GM23248 (cell line): Measurements from ENCODE around the gene BCAS1. TPM values are rescaled to one million over a fixed set of nuclear protein-coding genes. Genes with fewer than 3 reads are reported as not detected.

Source experiments
- DNase-seq: peaks from one replicate; pipeline ENCODE4 v3.0.0-alpha.2; 2015
- H2AFZ ChIP-seq: fragments of 200-600 bp; sonication (generic); 2 replicates; pipeline ENCODE4 v1.6.1; 2016; ENCODE audit warnings: antibody characterized with exemption
- H3F3A ChIP-seq: fragments of 200-600 bp; sonication (generic); 2 replicates; pipeline ENCODE4 v1.6.1; 2016; ENCODE audit warnings: mild to moderate bottlenecking, antibody characterized with exemption, mixed run types; ENCODE audit not compliant: insufficient read depth
- H3K27ac ChIP-seq: fragments of 200-600 bp; sonication (generic); 2 replicates; pipeline ENCODE4 v1.5.1; 2016; ENCODE audit warnings: mild to moderate bottlenecking
- H3K27me3 ChIP-seq: fragments of 200-600 bp; sonication (generic); replicated peaks from 2 replicates; pipeline ENCODE4 v1.6.1; 2016; ENCODE audit warnings: mild to moderate bottlenecking; ENCODE audit not compliant: insufficient read depth
- H3K36me3 ChIP-seq: fragments of 200-600 bp; sonication (generic); 2 replicates; pipeline ENCODE4 v1.6.1; 2016; ENCODE audit warnings: low read depth, mild to moderate bottlenecking
- H3K4me1 ChIP-seq: fragments of 200-600 bp; sonication (generic); 2 replicates; pipeline ENCODE4 v1.6.1; 2016; ENCODE audit warnings: mild to moderate bottlenecking; ENCODE audit not compliant: insufficient read depth
- H3K4me2 ChIP-seq: fragments of 200-600 bp; sonication (generic); one replicate; pipeline ENCODE4 v1.6.1; 2016; ENCODE audit warnings: mild to moderate bottlenecking; ENCODE audit not compliant: unreplicated experiment
- H3K4me3 ChIP-seq: fragments of 200-600 bp; sonication (generic); 2 replicates; pipeline ENCODE4 v1.5.1; 2016; ENCODE audit warnings: mild to moderate bottlenecking
- H3K79me2 ChIP-seq: fragments of 200-600 bp; sonication (generic); 2 replicates; pipeline ENCODE4 v1.6.1; 2016; ENCODE audit warnings: mild to moderate bottlenecking; ENCODE audit not compliant: insufficient read depth
- H3K9ac ChIP-seq: fragments of 200-600 bp; sonication (generic); 2 replicates; pipeline ENCODE4 v1.6.1; 2016; ENCODE audit warnings: mild to moderate bottlenecking
- H3K9me2 ChIP-seq: fragments of 200-600 bp; sonication (generic); 2 replicates; pipeline ENCODE4 v1.6.1; 2016; ENCODE audit warnings: mixed run types, mild to moderate bottlenecking, moderate library complexity; ENCODE audit not compliant: insufficient read depth
- H3K9me3 ChIP-seq: fragments of 200-600 bp; sonication (generic); one replicate; pipeline ENCODE4 v1.6.1; 2017; ENCODE audit warnings: low read depth
- H4K20me1 ChIP-seq: fragments of 200-600 bp; sonication (generic); 2 replicates; pipeline ENCODE4 v1.6.0; 2016; ENCODE audit not compliant: insufficient read depth
- EZH2 ChIP-seq: fragments of 200-600 bp; sonication (generic); IDR thresholded peaks from 2 replicates; pipeline ENCODE4 v1.6.1; 2018; ENCODE audit warnings: antibody characterized with exemption, mild to moderate bottlenecking; ENCODE audit not compliant: insufficient read depth, poor library complexity, severe bottlenecking
- EZH2phosphoT487 ChIP-seq: fragments of 200-600 bp; sonication (generic); IDR thresholded peaks from 2 replicates; pipeline ENCODE4 v1.6.1; 2018; ENCODE audit warnings: antibody characterized with exemption, moderate library complexity, mild to moderate bottlenecking, low read depth; ENCODE audit not compliant: insufficient read depth
- WGBS, 2 experiments: methylation state at CpG; one replicate each; pipeline ENCODE4 v1.1.6; 2015 to 2017; ENCODE audit warnings: low lambda C conversion rate in 2 of 2, low coverage in 1 of 2; ENCODE audit errors: missing lambda C conversion rate in 2 of 2; 5-methylcytosine and 5-hydroxymethylcytosine counted together
- in situ Hi-C: fragments of 300-500 bp; cut with MboI; formaldehyde crosslinking; loops from 2 replicates; pipeline ENCODE4 v1.15.0; 2020
- polyA plus RNA-seq: library from polyadenylated mRNA; unstranded; fragments of >200 nt; fragmentation: Nextera tagmentation; extraction: Ambion mirVana; gene quantifications from 2 replicates; pipeline ENCODE4 v1.2.1, GENCODE V29; 2016
- total RNA-seq: library from RNA; depleted of rRNA; stranded (reverse); fragments of >200 nt; shearing (Covaris generic); gene quantifications from 2 replicates; pipeline ENCODE4 v1.2.3, GENCODE V29; 2014

BCAS1 gene
- total and polyA plus RNA-seq, 2 experiments from 2014 or later = 0.41 TPM; not detected in 1

DNA sequence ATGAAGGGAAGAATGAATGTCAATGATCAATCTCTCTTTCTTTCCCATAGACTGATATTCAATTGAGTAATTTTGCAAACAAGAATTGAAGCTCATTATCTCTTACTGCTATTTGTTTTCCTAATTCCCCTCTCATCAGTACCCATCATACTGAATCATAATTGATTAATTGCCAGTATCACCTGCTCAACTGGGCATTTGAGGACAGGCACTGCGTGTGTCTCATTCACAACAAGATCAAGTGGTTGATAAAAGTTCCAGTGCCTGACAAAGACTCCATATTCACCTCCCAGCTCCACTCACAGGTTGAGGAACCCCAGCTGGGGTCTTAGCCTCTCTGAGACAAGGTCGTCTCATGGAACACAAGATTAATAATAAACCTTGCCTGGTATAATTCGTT lies 67.7 kb downstream of the BCAS1 start:
- Histone ChIP-seq H2AFZ (no peak overlapping the region), H3K9ac (no peak overlapping the region), H3K79me2 (no peaks in the 10 kb centered on the region), H3K27ac (no peak overlapping the region), H3K4me1 (no peaks in the 10 kb centered on the region), H4K20me1 (no peaks in the 10 kb centered on the region), H3K4me2 (no peak overlapping the region), H3K9me3 (no peaks in the 10 kb centered on the region), H3F3A (no peaks in the 10 kb centered on the region), H3K4me3 (no peak overlapping the region), H3K27me3 (no peaks in the 10 kb centered on the region), H3K36me3 (no peaks in the 10 kb centered on the region), H3K9me2 (no peaks in the 10 kb centered on the region)
- DNase-seq = no peak
- TF ChIP-seq EZH2 = no peak
- no peak for TF ChIP-seq EZH2phosphoT487
- in situ Hi-C loops = no loop called here
- 63 to 68% methylated on average over 3 of the region's 3 CpGs for WGBS, 2 experiments

DNA sequence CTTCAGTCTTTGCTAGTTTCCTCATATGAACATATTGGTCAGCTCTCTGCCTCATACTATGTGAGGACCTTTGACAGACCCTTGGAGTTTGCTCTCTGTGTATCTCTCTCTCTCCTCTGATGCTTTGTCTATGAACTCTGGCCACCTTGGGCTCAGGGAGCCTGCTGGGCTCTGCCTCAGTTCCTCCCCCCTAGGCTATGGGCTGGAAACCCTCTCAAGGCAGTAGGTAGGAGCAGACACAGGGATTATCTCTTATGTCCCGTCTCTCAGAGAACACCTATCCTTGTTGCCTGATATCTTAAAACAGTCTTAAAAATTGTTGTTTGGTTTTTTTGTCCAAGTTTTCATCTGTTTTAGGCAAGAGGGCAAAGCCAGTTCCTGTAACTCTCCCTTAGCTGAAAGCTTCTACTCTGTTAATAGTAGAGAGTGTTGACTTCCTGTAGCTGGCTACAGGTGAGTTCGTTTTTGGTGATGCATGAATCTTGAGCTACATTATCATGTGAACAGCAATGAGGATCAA lies 68.3 kb downstream of the BCAS1 start:
- Histone ChIP-seq H3K9me3 (no peaks in the 10 kb centered on the region), H3K4me2 (no peak overlapping the region), H3K4me3 (no peak overlapping the region), H2AFZ (no peak overlapping the region), H3F3A (no peaks in the 10 kb centered on the region), H3K36me3 (no peaks in the 10 kb centered on the region), H3K9me2 (no peaks in the 10 kb centered on the region), H3K27ac (no peak overlapping the region), H3K9ac (no peak overlapping the region), H3K27me3 (no peaks in the 10 kb centered on the region), H3K79me2 (no peaks in the 10 kb centered on the region), H3K4me1 (no peaks in the 10 kb centered on the region), H4K20me1 (no peaks in the 10 kb centered on the region)
- WGBS, 2 experiments = 59 to 71% methylated on average over 2 of the region's 2 CpGs
- TF ChIP-seq EZH2phosphoT487 (no peak), EZH2 (no peak)
- DNase-seq = no peak
- in situ Hi-C loops = no loop called here

DNA sequence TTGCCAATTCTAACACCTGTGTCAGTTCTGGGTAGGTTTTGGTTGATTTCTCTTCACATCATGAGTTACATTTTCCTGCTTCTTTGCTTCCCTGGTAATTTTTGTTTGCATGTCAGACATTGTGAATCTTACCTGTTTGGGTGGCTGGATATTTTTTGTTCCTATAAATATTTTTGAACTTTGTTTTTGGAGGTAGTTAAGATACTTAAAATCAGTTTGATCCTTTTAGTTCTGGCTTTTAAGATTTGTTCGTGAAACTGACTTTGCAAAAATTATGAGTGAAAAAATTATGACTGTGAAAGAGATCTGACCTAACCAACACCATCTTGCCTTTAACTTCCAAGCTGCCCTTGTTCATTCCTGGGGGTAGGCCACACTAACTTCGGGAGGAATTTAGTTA lies 69.5 kb downstream of the BCAS1 start:
- no peaks in the 10 kb centered on the region for H3K27me3 ChIP-seq
- H3K9ac ChIP-seq = no peak overlapping the region
- H4K20me1 ChIP-seq = no peaks in the 10 kb centered on the region
- H3K79me2 ChIP-seq = no peaks in the 10 kb centered on the region
- no peaks in the 10 kb centered on the region for H3K4me1 ChIP-seq
- no peak overlapping the region for H3K4me2 ChIP-seq
- no peak for TF ChIP-seq EZH2phosphoT487
- TF ChIP-seq EZH2 = no peak
- no peak overlapping the region for H2AFZ ChIP-seq
- no peak overlapping the region for H3K27ac ChIP-seq
- H3K9me3 ChIP-seq = no peaks in the 10 kb centered on the region
- H3K36me3 ChIP-seq = no peaks in the 10 kb centered on the region
- in situ Hi-C loops = no loop called here
- no peaks in the 10 kb centered on the region for H3K9me2 ChIP-seq
- H3K4me3 ChIP-seq = no peak overlapping the region
- DNase-seq = no peak
- 28 to 33% methylated on average over 2 of the region's 2 CpGs for WGBS, 2 experiments
- no peaks in the 10 kb centered on the region for H3F3A ChIP-seq

DNA sequence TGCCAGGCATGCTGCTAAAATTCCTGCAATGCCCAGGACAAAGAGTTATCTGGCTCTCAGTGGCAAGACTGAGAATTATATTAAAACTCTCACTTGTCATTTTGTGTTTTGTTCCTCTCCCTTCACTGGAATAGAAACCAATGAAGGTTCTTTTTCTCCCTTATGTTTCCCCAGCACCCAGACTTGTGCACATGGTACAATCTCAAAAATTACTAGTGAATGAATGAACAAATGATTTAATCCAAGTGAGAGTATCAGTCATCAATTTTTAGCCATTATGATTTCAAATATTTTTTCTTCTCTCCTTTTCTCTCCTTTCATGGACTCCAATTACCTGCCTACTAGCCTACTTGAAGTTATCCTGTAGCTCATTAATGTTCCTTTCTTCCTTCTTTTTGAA lies 70.1 kb downstream of the BCAS1 start:
- Histone ChIP-seq H3K79me2 (no peaks in the 10 kb centered on the region), H3K9me2 (no peaks in the 10 kb centered on the region), H3K4me2 (no peak overlapping the region), H3K4me3 (no peak overlapping the region), H3F3A (no peaks in the 10 kb centered on the region), H3K4me1 (no peaks in the 10 kb centered on the region), H2AFZ (no peak overlapping the region), H3K27me3 (no peaks in the 10 kb centered on the region), H3K9me3 (no peaks in the 10 kb centered on the region), H3K9ac (no peak overlapping the region), H4K20me1 (no peaks in the 10 kb centered on the region), H3K27ac (no peak overlapping the region), H3K36me3 (no peaks in the 10 kb centered on the region)
- in situ Hi-C loops = no loop called here
- no peak for TF ChIP-seq EZH2phosphoT487
- TF ChIP-seq EZH2 = no peak
- no peak for DNase-seq

DNA sequence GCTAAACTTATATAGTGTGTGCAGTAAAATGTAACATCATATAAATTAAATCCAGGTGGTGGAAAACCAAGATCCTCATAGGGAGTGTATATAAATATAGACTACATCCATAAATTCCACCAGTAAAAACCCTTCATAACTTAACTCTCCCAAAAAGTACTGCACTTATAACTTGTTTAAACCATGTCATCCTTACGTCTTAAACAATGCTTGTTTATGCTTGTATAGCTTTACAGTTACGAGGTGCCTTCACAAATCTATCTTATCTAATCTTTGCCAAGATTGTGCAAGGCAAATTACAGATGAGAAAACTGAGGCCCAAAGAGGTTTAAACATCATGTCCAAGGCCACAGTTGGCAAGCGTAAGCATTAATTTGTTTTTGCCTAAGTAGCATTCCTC lies 71.3 kb downstream of the BCAS1 start:
- H3K9me2 ChIP-seq = no peaks in the 10 kb centered on the region
- H3K4me1 ChIP-seq = no peaks in the 10 kb centered on the region
- no peak overlapping the region for H2AFZ ChIP-seq
- no peaks in the 10 kb centered on the region for H3K79me2 ChIP-seq
- H3K27ac ChIP-seq = no peak overlapping the region
- H3K9ac ChIP-seq = no peak overlapping the region
- no peaks in the 10 kb centered on the region for H3K27me3 ChIP-seq
- no peak for DNase-seq
- H3K9me3 ChIP-seq = no peaks in the 10 kb centered on the region
- 84 to 85% methylated on average over 3 of the region's 3 CpGs for WGBS, 2 experiments
- H4K20me1 ChIP-seq = no peaks in the 10 kb centered on the region
- in situ Hi-C loops = no loop called here
- TF ChIP-seq EZH2 = no peak
- no peak for TF ChIP-seq EZH2phosphoT487
- H3F3A ChIP-seq = no peaks in the 10 kb centered on the region
- H3K4me2 ChIP-seq = no peak overlapping the region
- H3K4me3 ChIP-seq = no peak overlapping the region
- H3K36me3 ChIP-seq = no peaks in the 10 kb centered on the region
